ENCODE results near the gene EXOG. TPM values are rescaled to one million over a fixed set of nuclear protein-coding genes. Genes with fewer than 3 reads are reported as not detected.
A peak's percentile ranks its signal among the peaks of the same experiment; 100 is the strongest.

EXOG gene
- total and polyA plus RNA-seq, 12 donors = 5.8 to 16.3 (median 11.4) TPM

- no peak overlapping the region for H3K27ac ChIP-seq
- DNase-seq = no peak
- TF ChIP-seq POLR2A (IDR thresholded peaks at IDR 0.05) (no peak), CTCF (IDR thresholded peaks at IDR 0.05) (no peak)
- no peaks in the 10 kb centered on the region for H3K4me1 ChIP-seq (replicated peaks in 1 of 2)
- peaks cover 0 to under 1% of the 10 kb centered on the region in 2 donors for H3K36me3 ChIP-seq (replicated peaks in 1 of 2)
- 94 to 98% (median 97%) methylated on average over 2 of the region's 2 CpGs for WGBS, 4 donors
- no peaks in the 10 kb centered on the region for H3K9me3 ChIP-seq (replicated peaks in 1 of 3)
- no peaks in the 10 kb centered on the region for H3K27me3 ChIP-seq
- H3K4me3 ChIP-seq = no peak overlapping the region
- intact Hi-C loops (cut with DNase I) = loop anchor here in 1 of 2 donors (10.0 kb wide), 1 partner anchor 344 kb away; no protein-coding TSS in a partner anchor
Observed at GRCh38 chr3:38488949-38489348, 7.2 kb upstream of the EXOG start.

GRCh38 chr3:38489766-38490165 is 6.4 kb upstream of the EXOG start:
- Histone ChIP-seq H3K4me1 (replicated peaks in 1 of 2) (no peaks in the 10 kb centered on the region), H3K27ac (no peak overlapping the region), H3K27me3 (no peaks in the 10 kb centered on the region), H3K4me3 (no peak overlapping the region), H3K36me3 (replicated peaks in 1 of 2) (no peaks in the 10 kb centered on the region), H3K9me3 (replicated peaks in 1 of 3) (no peaks in the 10 kb centered on the region)
- WGBS, 4 donors = 80 to 100% (median 88%) methylated on average over 2 of the region's 2 CpGs
- intact Hi-C loops (cut with DNase I) = loop anchor here in 1 of 2 donors (10.0 kb wide), 1 partner anchor 345 kb away; no protein-coding TSS in a partner anchor
- no peak for TF ChIP-seq POLR2A (IDR thresholded peaks at IDR 0.05)
- no peak for TF ChIP-seq CTCF (IDR thresholded peaks at IDR 0.05)
- DNase-seq = peak in 1 of 7 donors; percentile 80

DNA sequence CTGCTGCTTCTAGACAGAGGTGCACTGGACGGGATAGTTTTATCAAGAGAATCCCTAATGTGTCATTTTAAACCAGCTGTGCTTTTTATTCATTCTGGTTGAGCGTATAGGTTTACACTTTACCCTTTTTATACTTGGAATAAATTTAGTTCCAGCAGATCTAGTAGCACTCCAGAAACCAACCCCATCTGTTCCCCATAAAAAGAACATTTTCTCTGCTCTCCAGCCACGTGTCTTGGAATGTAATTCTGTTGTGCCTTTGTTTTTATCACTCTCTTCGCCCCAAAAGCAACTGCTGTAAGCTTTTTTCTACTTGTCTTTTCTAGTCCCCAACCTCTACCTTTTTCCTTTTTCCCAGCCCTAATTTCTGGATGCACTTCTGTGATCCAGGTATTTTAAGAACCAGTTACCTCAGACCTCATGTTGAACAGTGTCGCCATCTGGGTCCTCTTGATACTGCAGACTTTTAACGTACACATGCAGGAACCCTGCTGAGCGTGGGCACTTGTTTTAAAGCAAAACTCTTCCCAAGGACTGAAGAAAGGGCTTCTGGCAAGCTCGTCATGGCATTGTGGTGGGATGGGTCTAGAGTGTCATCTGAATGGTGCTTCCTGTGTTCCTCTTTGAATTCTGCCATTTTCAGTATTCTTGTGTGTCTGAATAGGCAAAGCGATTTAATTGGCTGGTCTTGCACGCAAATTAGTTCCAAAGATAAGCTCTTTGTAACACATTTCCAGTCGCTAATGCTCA is 5.7 kb upstream of the EXOG start:
- Histone ChIP-seq H3K27ac (no peak overlapping the region), H3K4me1 (replicated peaks in 1 of 2) (no peaks in the 10 kb centered on the region), H3K4me3 (no peak overlapping the region), H3K9me3 (replicated peaks in 1 of 3) (no peaks in the 10 kb centered on the region), H3K27me3 (no peaks in the 10 kb centered on the region), H3K36me3 (replicated peaks in 1 of 2) (no peaks in the 10 kb centered on the region)
- WGBS, 4 donors = 83 to 94% (median 87%) methylated on average over 11 of the region's 11 CpGs
- intact Hi-C loops (cut with DNase I) = no loop called here
- DNase-seq = no peak
- TF ChIP-seq POLR2A (IDR thresholded peaks at IDR 0.05) (no peak), CTCF (IDR thresholded peaks at IDR 0.05) (no peak)

DNA sequence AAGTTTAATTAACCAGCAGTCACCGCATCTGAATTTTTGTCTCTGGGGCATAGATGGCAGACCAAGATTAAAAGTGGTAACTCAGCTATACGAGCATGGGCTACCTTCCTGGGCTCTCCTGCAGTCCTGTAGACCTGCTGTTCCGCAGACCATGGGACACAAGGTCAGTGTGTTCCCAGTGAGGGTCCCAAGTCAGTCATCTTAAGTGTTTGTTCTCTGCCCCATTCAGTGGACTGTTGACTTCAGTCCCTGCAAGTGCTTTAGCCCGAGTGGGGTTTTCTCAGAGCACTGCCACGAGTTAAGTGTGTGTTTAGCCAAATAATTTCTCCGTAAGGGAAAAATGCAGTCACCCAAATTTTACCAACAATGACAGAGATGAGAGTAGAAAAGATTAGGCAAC is 4.9 kb upstream of the EXOG start:
- Histone ChIP-seq H3K9me3 (replicated peaks in 1 of 3) (no peaks in the 10 kb centered on the region), H3K27me3 (no peaks in the 10 kb centered on the region), H3K4me3 (no peak overlapping the region), H3K4me1 (replicated peaks in 1 of 2) (no peaks in the 10 kb centered on the region), H3K36me3 (replicated peaks in 1 of 2) (no peaks in the 10 kb centered on the region), H3K27ac (no peak overlapping the region)
- intact Hi-C loops (cut with DNase I) = no loop called here
- DNase-seq = no peak
- 92 to 97% (median 94%) methylated on average over 6 of the region's 6 CpGs for WGBS, 4 donors
- TF ChIP-seq POLR2A (IDR thresholded peaks at IDR 0.05) = no peak
- TF ChIP-seq CTCF (IDR thresholded peaks at IDR 0.05) = no peak

Data from adrenal gland (tissue), 12 donors.